D721Med (cell line): ENCODE data around the gene RASA2.

Experiments used
- DNase-seq: peaks from one replicate; pipeline ENCODE4 v3.0.0; 2011; ENCODE audit warnings: low spot score; ENCODE audit not compliant: insufficient read length
- FAIRE-seq: peaks from 2 replicates; lab custom pipeline; 2011; peaks lifted over from hg19 to GRCh38; lab: Jason Lieb, UNC
- CTCF ChIP-seq: IDR thresholded peaks from 2 replicates; pipeline ENCODE4 v1.5.1; 2012; ENCODE audit warnings: mild to moderate bottlenecking, control low read depth; ENCODE audit not compliant: insufficient read depth; ENCODE audit errors: missing control alignments

Gene RASA2

GRCh38 chr3:141498598-141499223 is 11.9 kb downstream of the RASA2 start:
- no peak for TF ChIP-seq CTCF
- DNase-seq (no peak), FAIRE-seq (no peak)

GRCh38 chr3:141499284-141499683 is 12.5 kb downstream of the RASA2 start:
- TF ChIP-seq CTCF: no peak
- FAIRE-seq (no peak), DNase-seq (no peak)

- TF ChIP-seq CTCF: no peak
- FAIRE-seq: no peak
- DNase-seq: no peak
Observed at GRCh38 chr3:141499965-141500364, 13.1 kb downstream of the RASA2 start.

- DNase-seq (no peak), FAIRE-seq (no peak)
- TF ChIP-seq CTCF: no peak
Observed at GRCh38 chr3:141500397-141500796, 13.6 kb downstream of the RASA2 start.

- FAIRE-seq (no peak), DNase-seq (no peak)
- TF ChIP-seq CTCF: no peak
Observed at GRCh38 chr3:141505166-141505565, 18.3 kb downstream of the RASA2 start.

- DNase-seq: no peak
- no peak for TF ChIP-seq CTCF
- FAIRE-seq: no peak
Observed at GRCh38 chr3:141506071-141506470, 19.2 kb downstream of the RASA2 start.

- TF ChIP-seq CTCF: no peak
- DNase-seq (no peak), FAIRE-seq (no peak)
Observed at GRCh38 chr3:141507392-141508066, 20.7 kb downstream of the RASA2 start.
